Endothelial cell of umbilical vein (primary cell): ENCODE results near the gene NPPA. TPM values are rescaled to one million over a fixed set of nuclear protein-coding genes. Genes with fewer than 3 reads are reported as not detected.

Experiments
- BruUV-seq: library from RNA; stranded (reverse); fragments of 400-500 nt; replicated peaks from 2 replicates; lab custom pipeline; 2021; lab: Mats Ljungman, UMichigan
- CTCF ChIA-PET: fragments of 300-600, 350-600 bp; sonication (Branson Sonifier 250); formaldehyde crosslinking; loops from one replicate; lab custom pipeline; 2021; ENCODE audit warnings: antibody characterized with exemption, inconsistent platforms; lab: Charles Lee
- POLR2A ChIA-PET: fragments of 300-600, 350-600 bp; sonication (Branson Sonifier 250); formaldehyde crosslinking; loops from one replicate; lab custom pipeline; 2021; ENCODE audit warnings: antibody characterized with exemption, inconsistent platforms; lab: Charles Lee
- DNase-seq: peaks from one replicate; pipeline ENCODE4 v3.0.0-alpha.2; 2011; ENCODE audit warnings: low read depth, low spot score
- FAIRE-seq: peaks from 2 replicates; lab custom pipeline; 2011; peaks lifted over from hg19 to GRCh38; lab: Jason Lieb, UNC
- H2AFZ ChIP-seq: 2 replicates; pipeline ENCODE4 v1.6.0; 2012; ENCODE audit warnings: low read depth, low read length, control low read depth, inconsistent platforms
- H3K27ac ChIP-seq: 2 replicates; pipeline ENCODE4 v1.5.1; 2011; ENCODE audit warnings: low read depth, mild to moderate bottlenecking, control low read depth, low read length, moderate library complexity; ENCODE audit not compliant: insufficient read depth
- H3K27me3 ChIP-seq, 2 experiments: 2 replicates each; pipeline versions ENCODE4 v1.6.0 to v1.6.1; 2011; ENCODE audit warnings: low read length in 2 of 2, mixed read lengths in 1 of 2; ENCODE audit not compliant: control insufficient read depth in 2 of 2, insufficient read depth in 2 of 2
- H3K36me3 ChIP-seq, 2 experiments: 2 replicates in 1 of 2; 3 replicates in 1 of 2; pipeline ENCODE4 v1.5.1; 2011; ENCODE audit warnings: low read length in 2 of 2, mild to moderate bottlenecking in 1 of 2, moderate library complexity in 1 of 2; ENCODE audit not compliant: control insufficient read depth in 2 of 2, insufficient read depth in 2 of 2; ENCODE audit errors: extremely low read depth in 1 of 2
- H3K4me1 ChIP-seq: 3 replicates; pipeline ENCODE4 v1.5.1; 2011; ENCODE audit warnings: mild to moderate bottlenecking, low read length; ENCODE audit not compliant: control insufficient read depth, insufficient read depth; ENCODE audit errors: extremely low read depth
- H3K4me2 ChIP-seq: 2 replicates; pipeline ENCODE4 v1.6.1; 2011; ENCODE audit warnings: low read length, control low read depth, mixed read lengths; ENCODE audit not compliant: insufficient read depth
- H3K4me3 ChIP-seq, 3 experiments: fragments of 200-600 bp in 1 of 3; sonication (generic), shearing (Covaris generic) in 1 of 3; replicated peaks in 1 of 3; 2 replicates each; pipeline ENCODE4 v1.5.1; 2011 to 2016; ENCODE audit warnings: control low read depth in 3 of 3, low read length in 3 of 3, mild to moderate bottlenecking in 2 of 3, inconsistent platforms in 1 of 3, low read depth in 1 of 3, moderate library complexity in 1 of 3; ENCODE audit not compliant: insufficient read depth in 1 of 3
- H3K79me2 ChIP-seq: 2 replicates; pipeline ENCODE4 v1.6.0; 2012; ENCODE audit warnings: low read length, inconsistent platforms; ENCODE audit not compliant: control insufficient read depth, insufficient read depth
- H3K9ac ChIP-seq: replicated peaks from 2 replicates; pipeline ENCODE3; 2011; ENCODE audit warnings: low read length, control low read depth; ENCODE audit not compliant: insufficient read depth; ENCODE audit errors: extremely low read depth
- H3K9me1 ChIP-seq: replicated peaks from 3 replicates; pipeline ENCODE4 v1.6.0; 2011; ENCODE audit warnings: mild to moderate bottlenecking, low read length; ENCODE audit not compliant: control insufficient read depth, insufficient read depth; ENCODE audit errors: extremely low read depth
- H3K9me3 ChIP-seq: replicated peaks from 2 replicates; pipeline ENCODE4 v1.5.1; 2012; ENCODE audit warnings: low read length, inconsistent platforms; ENCODE audit not compliant: control insufficient read depth, insufficient read depth
- H4K20me1 ChIP-seq: replicated peaks from 2 replicates; pipeline ENCODE3; 2011; ENCODE audit warnings: mild to moderate bottlenecking, low read length; ENCODE audit not compliant: control insufficient read depth, insufficient read depth; ENCODE audit errors: extremely low read depth
- CTCF ChIP-seq, 2 donors: IDR thresholded peaks; 1 replicate in 1 of 2; 2 replicates in 1 of 2; pipeline ENCODE4 v1.5.1; 2011; ENCODE audit warnings: low read length in 2 of 2, mild to moderate bottlenecking in 2 of 2, moderate library complexity in 2 of 2, control low read depth in 1 of 2, inconsistent platforms in 1 of 2, low read depth in 1 of 2; ENCODE audit not compliant: insufficient read depth in 1 of 2; ENCODE audit errors: extremely low read depth in 1 of 2
- EZH2 ChIP-seq: IDR thresholded peaks from 2 replicates; pipeline ENCODE4 v1.6.1; 2012; ENCODE audit warnings: borderline replicate concordance, low read depth, mild to moderate bottlenecking, moderate library complexity, low read length, inconsistent platforms; ENCODE audit not compliant: severe bottlenecking
- FOS ChIP-seq: IDR thresholded peaks from 2 replicates; pipeline ENCODE4 v1.6.1; 2011; ENCODE audit warnings: mild to moderate bottlenecking, low read length, moderate library complexity, borderline replicate concordance; ENCODE audit not compliant: insufficient read depth
- GATA2 ChIP-seq: IDR thresholded peaks from 2 replicates; pipeline ENCODE4 v1.7.0; 2011; ENCODE audit warnings: low read depth, mild to moderate bottlenecking, moderate library complexity, mixed read lengths, low read length; ENCODE audit not compliant: insufficient read length, insufficient read depth
- JUN ChIP-seq: IDR thresholded peaks from 2 replicates; pipeline ENCODE4 v1.6.1; 2011; ENCODE audit warnings: borderline replicate concordance, low read depth; ENCODE audit not compliant: insufficient read length, insufficient read depth
- MAX ChIP-seq: IDR thresholded peaks from 2 replicates; pipeline ENCODE4 v1.6.1; 2011; ENCODE audit not compliant: insufficient read depth, insufficient read length
- MYC ChIP-seq: IDR thresholded peaks from one replicate; pipeline ENCODE4 v1.6.1; 2011; ENCODE audit warnings: mild to moderate bottlenecking, low read depth, low read length
- POLR2A ChIP-seq: IDR thresholded peaks from 2 replicates; pipeline ENCODE4 v1.6.1; 2012; ENCODE audit warnings: low read depth, mild to moderate bottlenecking, control low read depth, low read length
- POLR2AphosphoS5 ChIP-seq: IDR thresholded peaks from 2 replicates; pipeline ENCODE4 v1.6.1; 2012; ENCODE audit warnings: low read depth, mild to moderate bottlenecking, control low read depth, low read length, moderate library complexity; ENCODE audit not compliant: insufficient read depth
- dilution Hi-C: fragments of 300-500 bp; cut with MboI; formaldehyde crosslinking; loops from one replicate; pipeline ENCODE4 v1.15.0; 2019; ENCODE audit warnings: low sequenced_read_pairs; ENCODE audit not compliant: extremely low pct_ligation_motif_present
- intact Hi-C: fragments of 100-400 bp; cut with micrococcal nuclease; formaldehyde crosslinking; loops from one replicate; pipeline ENCODE4 v1.10.0; 2022
- polyA plus RNA-seq, 4 experiments: library from polyadenylated mRNA; depleted of rRNA in 3 of 4; stranded (reverse) in 3 of 4; unstranded in 1 of 4; fragments of >200 nt; gene quantifications; 2 replicates each; pipeline versions ENCODE4 v1.2.1 to v1.2.3, GENCODE V29; 2011 to 2012; ENCODE audit warnings: missing spikeins in 1 of 4
- total RNA-seq: library from RNA; stranded (reverse); gene quantifications from 2 replicates; pipeline ENCODE4 v1.2.3, GENCODE V29; 2021

Gene NPPA
- total and polyA plus RNA-seq, 2 donors (not counting 3 experiments of a cell fraction or from before 2014, with no cell fraction given): not detected

GRCh38 chr1:11854519-11854918, 6.9 kb upstream of the NPPA start:
- ChIA-PET POLR2A (no interaction called here), CTCF (no interaction called here)
- Histone ChIP-seq H3K36me3 (no peaks in the 10 kb centered on the region), H3K4me3 (no peak overlapping the region), H3K27me3 (peaks cover 14 to 18% of the 10 kb centered on the region in 2 experiments), H3K9me3 (no peaks in the 10 kb centered on the region), H3K79me2 (no peaks in the 10 kb centered on the region), H3K9ac (no peak overlapping the region), H4K20me1 (no peaks in the 10 kb centered on the region), H3K9me1 (no peaks in the 10 kb centered on the region), H3K4me1 (no peaks in the 10 kb centered on the region), H3K27ac (no peak overlapping the region), H2AFZ (no peak overlapping the region), H3K4me2 (no peak overlapping the region)
- intact Hi-C loops: no loop called here
- BruUV-seq: no TSS peak
- FAIRE-seq (no peak), DNase-seq (no peak)
- no peak for TF ChIP-seq EZH2
- no peak for TF ChIP-seq MAX
- TF ChIP-seq GATA2: no peak
- TF ChIP-seq POLR2AphosphoS5: no peak
- dilution Hi-C loops: no loop called here

DNA sequence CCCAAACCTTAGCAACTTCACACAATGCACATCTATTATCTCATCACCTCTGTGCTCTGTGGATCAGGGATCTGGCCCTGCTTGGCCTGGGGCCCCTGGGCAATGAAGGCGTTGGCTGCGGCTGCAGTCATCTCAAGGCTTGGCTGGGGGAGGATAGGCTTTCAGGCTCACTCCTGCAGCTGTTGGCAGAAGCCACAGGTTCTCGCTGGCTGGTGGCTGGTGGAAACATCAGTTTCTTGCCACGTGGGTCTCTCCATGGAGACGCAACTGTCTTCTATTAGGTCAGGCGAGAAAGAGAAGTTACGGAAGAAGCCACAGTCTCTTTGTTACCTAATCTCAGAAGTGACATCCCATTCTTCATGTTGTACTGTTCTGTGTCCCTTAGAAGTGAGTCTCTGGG, 3.6 kb upstream of the NPPA start:
- Histone ChIP-seq H2AFZ (no peak overlapping the region), H3K9me3 (no peaks in the 10 kb centered on the region), H3K9me1 (no peaks in the 10 kb centered on the region), H3K4me1 (no peaks in the 10 kb centered on the region), H3K9ac (no peak overlapping the region), H3K4me3 (no peak overlapping the region), H4K20me1 (no peaks in the 10 kb centered on the region), H3K36me3 (peaks cover 0 to 5% of the 10 kb centered on the region in 2 experiments), H3K4me2 (no peak overlapping the region), H3K27ac (no peak overlapping the region), H3K27me3 (no peaks in the 10 kb centered on the region), H3K79me2 (no peaks in the 10 kb centered on the region)
- ChIA-PET POLR2A (no interaction called here), CTCF (no interaction called here)
- intact Hi-C loops: no loop called here
- DNase-seq (no peak), FAIRE-seq (no peak)
- BruUV-seq: no TSS peak
- TF ChIP-seq FOS (no peak), GATA2 (no peak), EZH2 (no peak), MYC (no peak), CTCF (IDR thresholded peaks at IDR 0.05; ENCODE audit: extremely low read depth in 1 of 2, insufficient read depth in 1 of 2, low read depth in 1 of 2, low read length in 2 of 2) (no peak), JUN (no peak), MAX (no peak), POLR2A (no peak), POLR2AphosphoS5 (no peak)
- dilution Hi-C loops: no loop called here
